ENCODE measurements around the gene RAB15.

Gene RAB15

DNA sequence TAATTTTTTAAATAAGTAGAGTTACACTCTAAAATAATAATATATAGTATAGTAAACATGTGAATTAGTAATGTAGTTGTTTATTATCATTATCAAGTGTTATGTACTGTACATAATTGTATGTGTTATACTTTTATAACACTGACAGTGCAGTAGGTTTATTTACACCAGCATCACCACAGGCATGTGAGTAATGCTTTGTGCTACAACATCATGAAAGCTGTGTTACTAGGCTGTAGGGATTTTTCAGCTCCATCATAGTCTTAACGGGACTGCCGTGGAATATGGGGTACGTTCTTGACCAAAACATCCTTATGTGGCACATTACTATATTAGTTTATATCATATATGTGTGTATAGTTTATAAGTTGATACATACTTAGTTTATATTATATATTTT, 23.2 kb upstream of the RAB15 start:
- no peaks in the 10 kb centered on the region; the same call in none of the 2 replicates for H3K36me3 ChIP-seq
- DNase-seq: no peak
- TF ChIP-seq, protein P1, sequence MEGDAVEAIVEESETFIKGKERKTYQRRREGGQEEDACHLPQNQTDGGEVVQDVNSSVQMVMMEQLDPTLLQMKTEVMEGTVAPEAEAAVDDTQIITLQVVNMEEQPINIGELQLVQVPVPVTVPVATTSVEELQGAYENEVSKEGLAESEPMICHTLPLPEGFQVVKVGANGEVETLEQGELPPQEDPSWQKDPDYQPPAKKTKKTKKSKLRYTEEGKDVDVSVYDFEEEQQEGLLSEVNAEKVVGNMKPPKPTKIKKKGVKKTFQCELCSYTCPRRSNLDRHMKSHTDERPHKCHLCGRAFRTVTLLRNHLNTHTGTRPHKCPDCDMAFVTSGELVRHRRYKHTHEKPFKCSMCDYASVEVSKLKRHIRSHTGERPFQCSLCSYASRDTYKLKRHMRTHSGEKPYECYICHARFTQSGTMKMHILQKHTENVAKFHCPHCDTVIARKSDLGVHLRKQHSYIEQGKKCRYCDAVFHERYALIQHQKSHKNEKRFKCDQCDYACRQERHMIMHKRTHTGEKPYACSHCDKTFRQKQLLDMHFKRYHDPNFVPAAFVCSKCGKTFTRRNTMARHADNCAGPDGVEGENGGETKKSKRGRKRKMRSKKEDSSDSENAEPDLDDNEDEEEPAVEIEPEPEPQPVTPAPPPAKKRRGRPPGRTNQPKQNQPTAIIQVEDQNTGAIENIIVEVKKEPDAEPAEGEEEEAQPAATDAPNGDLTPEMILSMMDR (IDR thresholded peaks at IDR 0.05; ENCODE audit: low read depth, low read length): no peak
- no peak overlapping the region for H3K27ac ChIP-seq
- no peaks in the 10 kb centered on the region for H3K27me3 ChIP-seq (ENCODE audit: insufficient read depth, low read depth, severe bottlenecking)
- no peak overlapping the region for H3K4me3 ChIP-seq (ENCODE audit: low read depth, low read length)
- H3K9me3 ChIP-seq (ENCODE audit: severe bottlenecking): no peaks in the 10 kb centered on the region

DNA sequence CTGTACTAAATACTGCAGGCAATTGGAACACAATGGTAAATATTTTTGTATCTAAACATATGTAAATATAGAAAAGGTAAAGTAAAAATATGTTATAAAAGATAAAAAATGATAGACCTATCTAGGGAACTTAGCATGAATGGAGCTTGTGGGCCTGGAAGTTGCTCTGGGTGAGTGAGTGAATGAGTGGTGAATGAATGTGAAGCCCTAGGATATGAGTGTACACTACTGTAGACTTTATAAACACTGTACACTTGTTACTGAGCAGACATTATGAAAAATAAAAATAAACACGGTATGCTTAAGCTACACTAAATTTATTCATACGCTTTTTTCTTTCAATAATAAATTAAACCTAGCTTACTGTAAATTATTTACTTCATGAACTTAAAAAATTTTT, 22.4 kb upstream of the RAB15 start:
- H3K9me3 ChIP-seq (ENCODE audit: severe bottlenecking): no peaks in the 10 kb centered on the region
- TF ChIP-seq, protein P1 (IDR thresholded peaks at IDR 0.05; ENCODE audit: low read depth, low read length): no peak
- H3K36me3 ChIP-seq: no peaks in the 10 kb centered on the region; the same call in none of the 2 replicates
- no peak for DNase-seq
- H3K27me3 ChIP-seq (ENCODE audit: insufficient read depth, low read depth, severe bottlenecking): no peaks in the 10 kb centered on the region
- no peak overlapping the region for H3K4me3 ChIP-seq (ENCODE audit: low read depth, low read length)
- no peak overlapping the region for H3K27ac ChIP-seq

DNA sequence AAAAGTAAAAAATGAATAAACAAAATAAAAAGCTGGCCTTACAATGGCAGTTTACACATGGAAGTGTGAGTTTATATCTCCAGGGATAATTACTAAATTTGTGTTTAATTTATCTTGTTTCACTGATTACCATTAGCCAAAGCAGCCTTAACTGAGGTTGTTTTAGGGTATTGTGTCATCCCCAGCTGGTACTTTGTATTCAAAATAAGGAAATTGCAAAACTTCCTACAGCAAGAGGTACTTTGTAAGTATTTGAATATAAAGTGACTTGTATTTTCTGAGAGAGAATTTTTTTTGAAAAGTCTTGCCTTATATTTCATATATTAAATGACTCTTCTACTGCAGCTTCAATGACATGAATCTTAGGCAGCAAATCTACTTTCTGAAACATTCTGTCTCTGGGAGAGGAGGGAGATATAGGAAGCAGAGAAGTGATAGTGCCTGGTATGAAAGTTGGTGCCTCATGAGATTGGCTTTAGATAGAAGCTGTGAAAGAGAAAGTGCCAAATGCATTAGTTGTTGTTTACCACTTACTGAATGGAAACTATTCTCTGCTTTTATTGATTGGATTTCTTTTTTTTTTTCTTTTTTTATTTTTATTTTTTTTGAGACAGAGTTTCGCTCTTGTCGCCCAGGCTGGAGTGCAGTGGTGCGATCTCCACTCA, 21.3 kb upstream of the RAB15 start:
- Histone ChIP-seq H3K27me3 (ENCODE audit: insufficient read depth, low read depth, severe bottlenecking) (no peaks in the 10 kb centered on the region), H3K27ac (no peak overlapping the region), H3K4me3 (ENCODE audit: low read depth, low read length) (no peak overlapping the region), H3K36me3 (peaks cover 5% of the 10 kb centered on the region), H3K9me3 (ENCODE audit: severe bottlenecking) (no peaks in the 10 kb centered on the region)
- no peak for DNase-seq
- TF ChIP-seq, protein P1 (IDR thresholded peaks at IDR 0.05; ENCODE audit: low read depth, low read length): no peak

DNA sequence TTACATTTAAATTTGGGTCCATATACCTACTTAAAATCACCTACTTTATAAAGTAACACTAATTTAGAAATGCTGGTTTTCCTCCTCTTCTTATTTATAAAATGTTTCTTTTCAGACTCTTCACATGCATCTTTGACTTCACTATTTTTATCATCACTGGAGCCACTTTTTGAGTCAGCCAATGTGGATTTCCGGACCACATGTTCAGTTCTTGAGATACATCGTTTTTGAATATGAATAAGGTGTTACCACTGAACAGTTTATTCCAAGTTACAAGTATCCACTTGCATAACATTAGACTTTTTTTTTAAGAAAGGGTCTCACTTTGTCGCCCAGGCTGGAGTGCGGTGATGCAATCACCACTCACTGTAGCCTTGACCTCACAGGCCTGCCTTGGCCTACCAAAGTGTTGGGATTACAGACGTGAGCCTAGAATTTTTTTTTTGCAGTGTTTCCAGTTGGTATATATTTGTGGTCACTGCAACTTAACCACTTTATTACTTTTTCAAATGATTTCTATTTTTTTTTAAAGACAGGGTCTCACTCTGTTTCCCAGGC, 20.3 kb upstream of the RAB15 start:
- Histone ChIP-seq H3K36me3 (peaks cover 5% of the 10 kb centered on the region), H3K27me3 (ENCODE audit: insufficient read depth, low read depth, severe bottlenecking) (no peaks in the 10 kb centered on the region), H3K9me3 (ENCODE audit: severe bottlenecking) (no peaks in the 10 kb centered on the region), H3K4me3 (ENCODE audit: low read depth, low read length) (no peak overlapping the region), H3K27ac (no peak overlapping the region)
- DNase-seq: no peak
- TF ChIP-seq, protein P1 (IDR thresholded peaks at IDR 0.05; ENCODE audit: low read depth, low read length): no peak

DNA sequence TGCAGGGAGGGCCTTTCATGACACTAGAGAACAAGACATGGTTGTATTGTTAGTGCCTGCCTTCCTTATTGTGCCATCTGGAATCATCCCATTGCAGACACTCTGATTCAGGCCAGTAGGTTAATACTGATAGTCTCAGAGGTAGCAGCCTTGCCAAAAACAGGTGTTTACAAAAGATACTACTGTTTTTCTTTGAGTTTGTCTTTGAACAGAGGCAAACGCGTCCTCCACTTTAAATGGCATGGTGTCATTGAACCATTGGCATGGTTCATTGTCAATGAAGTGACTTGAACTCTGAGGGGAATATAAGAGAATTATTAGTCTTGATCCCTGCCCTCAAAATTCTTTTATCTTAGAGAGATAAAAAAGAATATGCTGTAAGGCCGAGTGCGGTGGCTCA, 18.8 kb upstream of the RAB15 start:
- DNase-seq: no peak
- peaks cover 5% of the 10 kb centered on the region for H3K36me3 ChIP-seq
- peak overlapping the region; percentile 34 for H3K27ac ChIP-seq
- no peaks in the 10 kb centered on the region for H3K27me3 ChIP-seq (ENCODE audit: insufficient read depth, low read depth, severe bottlenecking)
- no peak overlapping the region for H3K4me3 ChIP-seq (ENCODE audit: low read depth, low read length)
- TF ChIP-seq, protein P1 (IDR thresholded peaks at IDR 0.05; ENCODE audit: low read depth, low read length): no peak
- H3K9me3 ChIP-seq (ENCODE audit: severe bottlenecking): no peaks in the 10 kb centered on the region

DNA sequence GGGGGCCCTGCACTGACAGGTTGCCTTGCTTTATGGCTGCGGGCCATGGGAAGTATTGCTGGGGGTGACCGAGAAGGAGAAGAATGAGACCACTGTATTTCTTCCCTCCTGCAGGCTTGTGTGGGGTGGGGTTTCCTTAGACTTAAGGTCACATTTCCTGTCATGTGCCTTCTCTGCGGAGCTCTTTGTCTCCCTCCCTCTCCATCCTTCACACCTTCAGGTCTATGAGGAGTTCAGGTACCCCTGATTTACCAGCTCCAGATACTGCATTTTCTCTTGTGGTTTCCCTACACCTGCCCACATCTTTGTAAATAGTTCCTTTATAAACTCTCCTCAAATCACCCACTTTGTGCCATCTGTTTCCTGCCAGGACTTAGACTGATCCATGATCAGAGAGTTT, 18.2 kb upstream of the RAB15 start:
- H3K27ac ChIP-seq: peak overlapping the region; percentile 34
- TF ChIP-seq, protein P1 (IDR thresholded peaks at IDR 0.05; ENCODE audit: low read depth, low read length): no peak

More for the DNA sequence above, 18.2 kb upstream of the RAB15 start:
- DNase-seq: no peak
- H3K27me3 ChIP-seq (ENCODE audit: insufficient read depth, low read depth, severe bottlenecking): no peaks in the 10 kb centered on the region
- peaks cover 5% of the 10 kb centered on the region for H3K36me3 ChIP-seq
- H3K9me3 ChIP-seq (ENCODE audit: severe bottlenecking): no peaks in the 10 kb centered on the region
- H3K4me3 ChIP-seq (ENCODE audit: low read depth, low read length): no peak overlapping the region

Measured in WERI-Rb-1 (cell line).